SW480 (cell line): Measurements from ENCODE around the gene DUSP22.
"Not testable (repeated sequence)": the region's sequence is repeated elsewhere in the genome, so short reads cannot be mapped to it uniquely, and the experiment has no call there.

Source experiments
- DNase-seq: peaks from one replicate; pipeline ENCODE4 v3.0.0-alpha.2; 2016; ENCODE audit warnings: low spot score

Gene DUSP22

DNA sequence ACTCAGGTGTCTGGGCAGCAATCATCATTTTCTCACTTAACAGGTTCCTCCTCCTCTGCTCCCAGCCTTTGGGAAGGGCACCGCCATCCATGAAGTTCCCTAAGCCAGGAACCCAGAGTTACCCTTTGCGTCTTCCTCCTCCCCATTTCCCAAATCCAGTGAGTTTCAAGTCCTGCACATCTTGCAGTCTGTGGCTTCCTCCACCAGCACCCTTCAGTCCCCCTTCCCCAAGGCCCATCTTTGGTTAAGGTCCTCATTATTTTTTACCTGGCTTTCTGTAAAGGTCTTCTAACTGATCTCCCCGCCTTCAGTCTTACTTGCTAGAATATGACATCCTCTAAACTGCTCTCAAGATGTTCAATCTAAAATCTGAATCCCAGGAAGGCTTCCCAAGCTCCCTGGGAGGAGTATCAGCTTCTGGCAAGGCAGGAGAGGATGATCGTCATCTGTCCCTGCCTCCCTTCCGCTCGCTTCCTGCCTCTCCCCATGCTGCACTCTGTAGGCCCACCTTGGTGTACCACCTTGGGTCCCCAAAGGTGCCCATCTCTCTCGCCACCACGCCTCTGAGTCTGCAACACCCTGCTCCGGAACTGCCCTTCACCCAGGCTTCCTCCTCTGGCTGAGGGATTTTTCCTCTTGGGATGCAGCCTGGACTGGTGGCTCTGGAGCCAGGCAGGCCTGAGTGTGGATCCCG, 11.4 kb upstream of the DUSP22 start:
- DNase-seq: no peak

DNA sequence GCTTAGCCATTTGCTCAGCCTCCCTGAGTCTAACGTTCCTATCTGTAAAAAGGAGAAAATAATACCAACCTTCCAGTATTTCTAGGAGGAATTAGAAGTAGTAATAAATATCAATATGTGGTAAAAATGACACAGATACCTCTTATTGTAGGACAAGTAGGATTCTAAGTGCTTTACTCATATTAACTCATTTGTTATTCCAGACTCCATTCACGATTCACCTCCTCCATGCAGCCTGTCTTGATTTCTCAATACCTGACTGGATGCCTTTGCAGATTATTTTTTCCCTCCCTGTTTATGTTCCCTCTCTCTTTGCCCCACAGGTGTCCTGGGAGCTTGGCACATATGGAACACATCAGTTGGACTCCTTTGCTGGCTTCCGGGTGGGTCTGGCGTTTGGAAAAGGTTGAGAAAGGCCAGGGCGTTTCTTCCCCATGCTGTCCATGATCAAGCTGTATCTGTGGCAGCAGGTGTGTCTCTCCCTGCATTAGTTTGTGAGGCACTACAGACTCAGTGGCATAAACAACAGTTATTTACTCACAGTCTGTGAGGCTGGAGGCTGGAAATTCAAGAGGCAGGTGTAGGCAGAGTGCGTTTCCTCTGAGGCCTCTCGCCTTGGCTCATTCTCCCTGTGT, 10.7 kb upstream of the DUSP22 start:
- DNase-seq: no peak

GRCh38 chr6:282177-282866, 10.0 kb upstream of the DUSP22 start:
- no peak for DNase-seq

GRCh38 chr6:282867-283416, 9.3 kb upstream of the DUSP22 start:
- DNase-seq: no peak

DNA sequence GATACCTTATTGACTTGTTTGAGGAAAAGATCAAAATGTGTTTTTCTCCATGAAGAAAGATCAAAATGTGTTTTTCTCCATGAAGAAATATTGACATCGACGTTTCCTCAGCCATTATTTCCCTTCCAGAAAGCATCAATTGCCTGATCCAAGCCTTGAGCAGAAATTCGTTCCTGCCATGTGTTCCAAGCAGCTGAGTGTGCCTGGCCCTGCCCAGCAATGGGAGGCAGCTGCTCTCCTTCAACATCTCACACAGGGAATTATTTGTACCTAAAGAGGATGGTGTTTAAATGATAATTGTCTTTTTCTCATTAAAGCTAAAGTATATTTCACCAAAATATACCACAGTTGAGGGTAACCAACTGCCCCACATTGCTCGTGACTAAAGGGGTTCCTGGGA, 7.8 kb upstream of the DUSP22 start:
- no peak for DNase-seq

- DNase-seq: no peak
Measured at GRCh38 chr6:285030-285771, 7.1 kb upstream of the DUSP22 start.

DNA sequence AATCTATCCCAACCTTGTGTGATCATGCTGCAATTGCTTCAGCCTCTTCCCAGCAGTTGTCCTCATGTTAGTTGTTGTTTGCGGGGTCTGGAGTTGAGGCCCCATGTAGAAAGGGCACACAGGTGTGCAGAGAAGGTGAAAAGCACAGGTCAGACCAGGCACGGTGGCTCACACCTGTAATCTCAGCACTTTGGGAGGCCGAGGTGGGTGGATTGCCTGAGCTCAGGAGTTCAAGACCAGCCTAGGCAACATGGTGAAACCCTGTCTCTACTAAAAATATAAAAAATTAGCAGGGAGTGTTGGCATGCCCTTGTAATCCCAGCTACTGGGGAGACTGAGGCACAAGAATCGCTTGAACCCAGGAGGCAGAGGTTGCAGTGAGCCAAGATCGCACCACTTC, 6.4 kb upstream of the DUSP22 start:
- DNase-seq: not testable (repeated sequence)

GRCh38 chr6:286681-287488, 5.4 kb upstream of the DUSP22 start:
- DNase-seq: no peak

- DNase-seq: no peak
Measured at GRCh38 chr6:287489-287860, 4.8 kb upstream of the DUSP22 start.

DNA sequence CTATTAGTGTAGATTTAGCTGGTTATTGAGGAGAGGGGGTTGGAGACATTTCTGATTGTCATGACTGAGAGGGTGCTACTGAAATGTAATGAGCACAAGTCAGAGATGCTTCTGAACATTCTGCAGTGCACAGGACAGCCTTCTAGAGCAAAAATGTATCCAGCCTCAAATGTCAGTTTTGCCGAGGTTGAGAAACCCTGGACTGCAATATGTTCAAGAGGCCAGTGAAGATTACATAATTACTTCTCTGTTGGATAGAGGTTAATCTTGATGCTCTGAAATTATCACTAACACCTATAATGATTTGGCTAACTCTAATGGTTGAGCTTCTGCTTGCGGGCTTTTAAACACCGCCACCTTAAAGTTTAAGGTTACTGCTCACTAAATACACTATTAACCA, 3.4 kb upstream of the DUSP22 start:
- no peak for DNase-seq

- no peak for DNase-seq
Measured at GRCh38 chr6:290111-290922, 2.0 kb upstream of the DUSP22 start.

- no peak for DNase-seq
Measured at GRCh38 chr6:291204-291696, 1.0 kb upstream of the DUSP22 start.

- peak; percentile 59 for DNase-seq
Measured at GRCh38 chr6:292506-293192, 362 bp downstream of the DUSP22 start.

GRCh38 chr6:293193-294174, 1.2 kb downstream of the DUSP22 start:
- DNase-seq: peak; percentile 18

DNA sequence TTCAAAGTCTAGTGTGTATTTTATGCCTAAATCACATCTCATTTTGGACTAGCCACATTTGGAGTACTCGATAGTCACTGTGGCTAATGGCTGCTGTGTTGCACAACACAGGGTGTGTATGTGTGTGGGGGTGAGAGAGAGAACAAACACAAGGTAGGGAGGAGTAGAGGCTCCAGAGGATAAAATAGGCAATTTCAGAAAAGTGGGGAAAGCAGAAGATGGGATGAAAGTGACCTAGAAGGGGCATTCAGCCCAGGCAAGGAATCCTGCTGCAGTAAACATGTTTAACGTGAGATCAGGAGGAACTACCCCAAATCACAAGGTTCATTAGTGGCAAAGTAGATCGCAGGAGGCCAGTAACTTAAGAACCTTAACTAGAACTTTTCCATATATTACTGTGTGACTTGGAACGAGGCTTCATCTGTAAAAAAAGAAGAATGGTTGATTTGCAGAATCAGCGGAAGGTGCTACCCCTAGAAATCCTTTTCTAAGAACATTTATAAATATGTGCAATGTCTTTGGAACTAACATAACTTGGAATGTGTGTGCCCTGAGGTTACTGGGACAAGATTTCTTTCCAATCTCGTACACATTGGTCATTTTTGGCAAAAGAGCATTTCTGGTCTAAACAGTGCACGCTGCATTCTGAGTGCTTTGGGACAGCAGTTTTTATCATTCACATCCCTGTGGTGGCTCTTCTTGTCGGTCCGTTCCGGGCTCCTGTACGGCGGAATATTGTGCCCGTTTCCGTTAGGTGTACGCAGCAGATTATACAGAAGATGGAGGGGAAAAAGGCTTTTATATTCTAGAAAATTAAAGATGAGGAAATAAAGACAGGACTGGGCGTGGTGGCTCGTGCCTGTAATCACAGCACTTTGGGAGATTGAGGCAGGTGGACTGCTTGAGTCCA, 2.6 kb downstream of the DUSP22 start:
- no peak for DNase-seq

DNA sequence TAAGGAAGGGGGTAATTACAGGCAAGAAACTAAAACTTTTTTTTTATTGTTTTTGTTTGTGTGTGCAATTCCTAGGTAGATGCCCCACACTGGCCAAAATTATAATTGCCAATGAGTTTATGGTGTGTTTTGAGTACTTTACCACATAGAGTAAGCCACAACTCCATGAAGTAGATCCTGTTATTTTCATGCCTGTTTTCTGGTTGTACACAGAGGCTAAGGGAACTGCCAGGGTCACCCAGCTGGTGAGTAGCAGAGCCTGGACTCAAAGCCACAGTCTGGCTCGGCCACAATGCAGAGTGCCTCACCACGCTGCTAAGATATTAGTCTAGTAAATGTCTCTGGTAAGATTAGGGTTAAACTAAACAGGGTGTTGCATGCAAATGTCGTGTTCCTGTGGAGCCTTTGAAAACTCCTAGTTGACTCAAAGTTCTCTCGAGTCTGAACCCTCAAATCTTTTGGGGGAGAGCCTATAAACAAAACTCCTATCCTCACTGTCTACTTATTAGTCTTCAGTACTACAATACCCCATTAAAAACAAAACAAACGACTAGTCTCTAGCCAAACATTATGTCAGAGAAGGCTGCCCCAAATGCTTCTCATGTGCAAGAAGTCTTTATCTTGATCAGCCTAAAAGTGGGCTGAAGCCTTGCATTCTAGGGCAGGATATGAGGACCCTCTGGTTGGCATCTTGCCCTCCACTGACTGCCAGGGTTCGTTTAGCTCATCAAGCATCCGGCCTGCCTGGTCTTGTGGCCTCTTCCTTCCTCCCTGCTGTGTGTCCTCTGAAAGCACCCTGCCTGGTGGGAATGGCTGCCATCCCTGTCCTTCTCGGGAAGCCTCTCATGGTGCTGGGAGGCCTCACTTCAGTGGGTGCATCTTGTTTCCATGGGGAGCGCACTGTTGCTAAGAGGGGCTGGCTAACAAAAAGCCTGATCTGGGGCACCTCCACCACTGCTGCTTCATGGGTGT, 4.2 kb downstream of the DUSP22 start:
- no peak for DNase-seq
